ENCODE results near the gene A3GALT2.

GRCh38 chr1:33346533-33346926 lies 25.6 kb upstream of the A3GALT2 start:
- TF ChIP-seq, protein P1, sequence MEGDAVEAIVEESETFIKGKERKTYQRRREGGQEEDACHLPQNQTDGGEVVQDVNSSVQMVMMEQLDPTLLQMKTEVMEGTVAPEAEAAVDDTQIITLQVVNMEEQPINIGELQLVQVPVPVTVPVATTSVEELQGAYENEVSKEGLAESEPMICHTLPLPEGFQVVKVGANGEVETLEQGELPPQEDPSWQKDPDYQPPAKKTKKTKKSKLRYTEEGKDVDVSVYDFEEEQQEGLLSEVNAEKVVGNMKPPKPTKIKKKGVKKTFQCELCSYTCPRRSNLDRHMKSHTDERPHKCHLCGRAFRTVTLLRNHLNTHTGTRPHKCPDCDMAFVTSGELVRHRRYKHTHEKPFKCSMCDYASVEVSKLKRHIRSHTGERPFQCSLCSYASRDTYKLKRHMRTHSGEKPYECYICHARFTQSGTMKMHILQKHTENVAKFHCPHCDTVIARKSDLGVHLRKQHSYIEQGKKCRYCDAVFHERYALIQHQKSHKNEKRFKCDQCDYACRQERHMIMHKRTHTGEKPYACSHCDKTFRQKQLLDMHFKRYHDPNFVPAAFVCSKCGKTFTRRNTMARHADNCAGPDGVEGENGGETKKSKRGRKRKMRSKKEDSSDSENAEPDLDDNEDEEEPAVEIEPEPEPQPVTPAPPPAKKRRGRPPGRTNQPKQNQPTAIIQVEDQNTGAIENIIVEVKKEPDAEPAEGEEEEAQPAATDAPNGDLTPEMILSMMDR (IDR thresholded peaks at IDR 0.05): no peak
- TF ChIP-seq EP300 (IDR thresholded peaks at IDR 0.05): no peak

All from stomach (tissue), 4 donors.